K562 (cell line): ENCODE data around the gene ARHGAP9. TPM values are rescaled to one million over a fixed set of nuclear protein-coding genes. Genes with fewer than 3 reads are reported as not detected.
A peak's percentile ranks its signal among the peaks of the same experiment; 100 is the strongest.

Experiments used
- FOS ChIP-seq: IDR thresholded peaks from 3 replicates; pipeline ENCODE4 v1.6.1; 2011; ENCODE audit not compliant: insufficient read length; ENCODE audit errors: extremely low read depth
- FOXM1 ChIP-seq, 2 experiments: fragments of 450-650 bp in 1 of 2; sonication (generic) in 1 of 2; formaldehyde crosslinking in 1 of 2; IDR thresholded peaks; 2 replicates each; pipeline versions ENCODE4 v1.6.1 to v1.9.0; 2017 to 2022; ENCODE audit warnings: low read depth in 2 of 2, mild to moderate bottlenecking in 2 of 2, missing genetic modification reagents in 1 of 2, moderate library complexity in 1 of 2
- HDAC3 ChIP-seq: fragments of 450-650 bp; IDR thresholded peaks from 2 replicates; pipeline ENCODE4 v1.6.1; 2018; ENCODE audit warnings: borderline replicate concordance, mild to moderate bottlenecking, moderate library complexity; ENCODE audit not compliant: partially characterized antibody
- HDAC6 ChIP-seq: IDR thresholded peaks from 2 replicates; pipeline ENCODE4 v1.6.1; 2012; ENCODE audit warnings: low read depth, mild to moderate bottlenecking, control low read depth, inconsistent platforms, low read length, moderate library complexity
- HNRNPL ChIP-seq: fragments of 200-400 bp; formaldehyde crosslinking; IDR thresholded peaks from 2 replicates; pipeline ENCODE4 v1.6.1; 2017; ENCODE audit warnings: low read depth, mild to moderate bottlenecking, low read length
- IRF2 ChIP-seq: sonication (generic); formaldehyde crosslinking; IDR thresholded peaks from 2 replicates; pipeline ENCODE4 v1.8.1; 2022; ENCODE audit warnings: mild to moderate bottlenecking, missing genetic modification reagents
- KLF6 ChIP-seq: fragments of 250-450 bp; sonication (Bioruptor Pico); IDR thresholded peaks from 2 replicates; pipeline ENCODE4 v1.4.0; 2020; ENCODE audit warnings: mild to moderate bottlenecking, moderate library complexity, borderline replicate concordance
- MTA2 ChIP-seq: fragments of 450-650 bp; IDR thresholded peaks from 2 replicates; pipeline ENCODE4 v1.6.1; 2016; ENCODE audit warnings: low read depth
- NCOA6 ChIP-seq: fragments of 450-650 bp; IDR thresholded peaks from 2 replicates; pipeline ENCODE4 v1.6.1; 2017; ENCODE audit warnings: mild to moderate bottlenecking
- NR2C1 ChIP-seq, 2 experiments: fragments of 450-650 bp; IDR thresholded peaks; 2 replicates each; pipeline ENCODE4 v1.6.1; 2017; ENCODE audit warnings: mild to moderate bottlenecking in 2 of 2, antibody characterized with exemption in 1 of 2, inconsistent platforms in 1 of 2, missing compliant biosample characterization in 1 of 2, missing genetic modification characterization in 1 of 2
- PHF8 ChIP-seq: fragments of 200-600 bp; sonication (generic); IDR thresholded peaks from 2 replicates; pipeline ENCODE4 v1.6.1; 2012; ENCODE audit warnings: mixed run types, mild to moderate bottlenecking, inconsistent platforms, low read length, moderate library complexity, borderline replicate concordance
- RAD21 ChIP-seq, 2 experiments: fragments of 250-450 bp in 1 of 2; fragments of 450-650 bp in 1 of 2; sonication (Bioruptor Pico) in 1 of 2; formaldehyde crosslinking in 1 of 2; IDR thresholded peaks in 1 of 2; conservative IDR thresholded peaks in 1 of 2; 2 replicates each; pipeline versions ENCODE4 v1.4.0 to v1.8.0; 2020 to 2022; ENCODE audit warnings: mild to moderate bottlenecking in 2 of 2, moderate library complexity in 1 of 2
- SMAD4 ChIP-seq: fragments of 250-450 bp; sonication (Bioruptor Pico); conservative IDR thresholded peaks from 2 replicates; pipeline ENCODE4 v1.8.0; 2021; ENCODE audit warnings: inconsistent platforms, mild to moderate bottlenecking, moderate library complexity
- SPI1 ChIP-seq: IDR thresholded peaks from 2 replicates; pipeline ENCODE4 v1.6.1; 2011; ENCODE audit warnings: low read depth, low read length, control low read depth, borderline replicate concordance
- TCF7 ChIP-seq: sonication (generic); IDR thresholded peaks from 2 replicates; pipeline ENCODE4 v1.6.1; 2016; ENCODE audit warnings: antibody characterized with exemption, borderline replicate concordance
- ZC3H11A ChIP-seq: IDR thresholded peaks from 2 replicates; pipeline ENCODE4 v1.6.1; 2012; ENCODE audit warnings: low read depth, low read length, improper control_type of control experiment
- ZFPM2 ChIP-seq: fragments of 250-450 bp; sonication (Bioruptor Pico); IDR thresholded peaks from 2 replicates; pipeline ENCODE4 v1.5.1; 2022; ENCODE audit warnings: mild to moderate bottlenecking
- ZKSCAN3 ChIP-seq: fragments of 250-450 bp; sonication (Bioruptor Pico); IDR thresholded peaks from 2 replicates; pipeline ENCODE4 v1.4.0; 2020
- ZNF212 ChIP-seq: fragments of 450-650 bp; formaldehyde crosslinking; IDR thresholded peaks from 2 replicates; pipeline ENCODE4 v1.4.0; 2020; ENCODE audit warnings: mild to moderate bottlenecking
- ZNF23 ChIP-seq: fragments of 250-450 bp; sonication (Bioruptor Pico); IDR thresholded peaks from 2 replicates; pipeline ENCODE4 v1.4.0; 2020; ENCODE audit warnings: mild to moderate bottlenecking
- ZNF280A ChIP-seq: fragments of 450-650 bp; IDR thresholded peaks from 2 replicates; pipeline ENCODE4 v1.6.1; 2018; ENCODE audit warnings: mild to moderate bottlenecking, low read depth; ENCODE audit not compliant: partially characterized antibody
- ZNF511 ChIP-seq: sonication (generic); formaldehyde crosslinking; IDR thresholded peaks from 2 replicates; pipeline ENCODE4 v1.8.0; 2022; ENCODE audit warnings: mild to moderate bottlenecking, missing genetic modification reagents
- ZNF699 ChIP-seq: fragments of 250-450 bp; sonication (Bioruptor Pico); IDR thresholded peaks from 2 replicates; pipeline ENCODE4 v1.8.0; 2021; ENCODE audit warnings: mild to moderate bottlenecking, moderate library complexity; ENCODE audit not compliant: insufficient replicate concordance
- ZNF780A ChIP-seq: fragments of 250-450 bp; sonication (Bioruptor Pico); IDR thresholded peaks from 2 replicates; pipeline ENCODE4 v1.5.0; 2021; ENCODE audit warnings: mild to moderate bottlenecking
- polyA plus RNA-seq, 8 experiments: library from polyadenylated mRNA; depleted of rRNA in 4 of 8; stranded (reverse) in 5 of 8; unstranded in 3 of 8; fragments of >200 nt; fragmentation: Nextera tagmentation in 2 of 8; fragmentation: Illumina TruSeq in 1 of 8; extraction: Ambion mirVana in 2 of 8; extraction: Trizol in 1 of 8; gene quantifications; 2 replicates each; pipeline versions ENCODE4 v1.2.1 to v1.2.3, GENCODE V29; 2011 to 2014; ENCODE audit warnings: inconsistent platforms in 1 of 8, missing spikeins in 1 of 8
- total RNA-seq, 7 experiments: library from RNA; depleted of rRNA in 6 of 7; stranded (reverse); fragments of >200 nt in 6 of 7; fragmentation: Illumina TruSeq in 2 of 7; extraction: Trizol in 2 of 7; gene quantifications; 2 replicates each; pipeline versions ENCODE4 v1.2.1 to v1.2.3, GENCODE V29; 2011 to 2021; ENCODE audit warnings: low replicate concordance in 1 of 7
- TF ChIP-seq, protein P1 (sequence below): fragments of 250-450 bp; sonication (Bioruptor Pico); IDR thresholded peaks from 2 replicates; pipeline ENCODE4 v1.8.0; 2021; ENCODE audit warnings: borderline replicate concordance, mild to moderate bottlenecking, moderate library complexity; ENCODE audit not compliant: poor library complexity, severe bottlenecking

Gene ARHGAP9
- total and polyA plus RNA-seq, 9 of the 15 experiments (the other 6 are each of a cell fraction or from before 2014, with no cell fraction given), result 1.5 to 10.2 (median 5.1) TPM

- TF ChIP-seq TCF7, result no peak
- TF ChIP-seq MTA2, result 0 out of 2 replicates have a peak, but pooled peaks have one; percentile 13
- no peak for TF ChIP-seq SPI1
- TF ChIP-seq NR2C1 (IDR thresholded peaks at IDR 0.05), result no peak
- TF ChIP-seq NR2C1 (tag; IDR thresholded peaks at IDR 0.05), result no peak
- no peak for TF ChIP-seq HNRNPL
- no peak for TF ChIP-seq IRF2 (CRISPR knock-in tag)
- no peak for TF ChIP-seq HDAC6
- TF ChIP-seq FOXM1 (IDR thresholded peaks at IDR 0.05; ENCODE audit: low read depth), result peak; percentile 78
- 0 out of 2 replicates have a peak, but pooled peaks have one; percentile 29 for TF ChIP-seq FOXM1 (CRISPR knock-in tag; IDR thresholded peaks at IDR 0.05; ENCODE audit: low read depth)
- TF ChIP-seq ZNF699 (CRISPR knock-in tag), result no peak
- TF ChIP-seq FOS, result no peak
- TF ChIP-seq ZNF23, result no peak
- peak; percentile 77 to 90 for TF ChIP-seq RAD21 (CRISPR knock-in tag; conservative IDR thresholded peaks at IDR 0.05 in 1 of 2, IDR thresholded peaks at IDR 0.05 in 1 of 2)
- TF ChIP-seq, protein P1, sequence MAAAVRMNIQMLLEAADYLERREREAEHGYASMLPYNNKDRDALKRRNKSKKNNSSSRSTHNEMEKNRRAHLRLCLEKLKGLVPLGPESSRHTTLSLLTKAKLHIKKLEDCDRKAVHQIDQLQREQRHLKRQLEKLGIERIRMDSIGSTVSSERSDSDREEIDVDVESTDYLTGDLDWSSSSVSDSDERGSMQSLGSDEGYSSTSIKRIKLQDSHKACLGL (CRISPR knock-in tag), result no peak
- TF ChIP-seq ZNF511, result no peak; the same call in 1 of the 2 replicates
- TF ChIP-seq ZC3H11A, result no peak; the same call in 1 of the 2 replicates
- TF ChIP-seq NCOA6, result no peak
- TF ChIP-seq ZFPM2 (CRISPR knock-in tag), result no peak
- no peak for TF ChIP-seq ZKSCAN3
- TF ChIP-seq PHF8, result peak; percentile 21; the same call in 1 of the 2 replicates
- no peak for TF ChIP-seq ZNF280A
- TF ChIP-seq ZNF212 (CRISPR knock-in tag), result no peak
- no peak for TF ChIP-seq KLF6
- no peak for TF ChIP-seq ZNF780A (CRISPR knock-in tag)
- no peak for TF ChIP-seq HDAC3
- 0 out of 2 replicates have a peak, but pooled peaks have one; percentile 27 for TF ChIP-seq SMAD4 (CRISPR knock-in tag)
These were observed 17.3 kb downstream of the ARHGAP9 start (continued) for GRCh38 chr12:57462251-57462911.
